Measurements from ENCODE around the gene RPS6KB2. TPM values are rescaled to one million over a fixed set of nuclear protein-coding genes. Genes with fewer than 3 reads are reported as not detected.

Gene RPS6KB2
- total and polyA plus RNA-seq, 9 of the 15 experiments (the other 6 are each of a cell fraction or from before 2014, with no cell fraction given): 0.42 to 122 (median 82.6) TPM

DNA sequence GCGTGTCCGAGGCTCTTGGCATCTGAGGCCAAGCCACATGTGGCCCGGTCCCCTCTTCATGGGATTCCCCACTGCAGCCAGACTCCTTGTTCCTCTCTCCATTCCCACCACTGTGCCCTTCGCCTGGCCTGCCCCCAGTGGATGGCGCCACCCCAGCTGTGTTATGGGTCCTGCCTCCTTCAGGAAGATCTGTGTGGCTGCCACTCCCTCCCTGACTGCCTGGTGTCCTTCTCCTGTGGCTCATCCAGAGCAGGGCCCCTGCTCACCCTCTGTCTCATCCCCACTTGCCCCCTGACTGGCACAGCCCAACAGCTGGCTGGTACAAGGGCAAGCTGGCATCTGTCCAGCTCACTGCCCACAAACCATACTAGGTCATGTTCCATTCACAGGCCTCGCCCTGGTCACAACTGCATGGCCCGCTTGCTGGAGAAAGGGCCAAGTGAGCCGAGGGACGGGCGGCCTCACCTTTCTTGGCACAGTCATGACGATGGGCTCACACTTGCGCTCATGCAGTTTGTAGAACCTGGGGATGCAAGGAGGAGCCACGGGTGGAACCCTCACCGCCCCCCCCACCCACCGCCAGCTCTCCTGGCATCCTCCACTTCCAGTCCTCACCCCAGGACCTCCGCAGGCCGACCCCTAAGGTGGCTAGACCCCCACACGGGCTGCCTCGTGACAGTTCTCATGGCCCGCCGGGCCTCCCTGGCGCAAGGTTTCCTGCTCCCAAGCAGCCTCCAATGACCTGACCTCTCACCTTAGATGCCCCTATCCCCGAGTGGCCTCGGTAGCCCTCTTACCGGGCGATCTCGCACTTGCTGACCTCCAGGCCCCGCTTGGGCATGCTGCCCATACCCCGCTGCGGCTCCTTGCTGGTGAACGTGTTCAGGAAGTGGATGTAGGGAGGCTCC, 11.3 kb downstream of the RPS6KB2 start (continued):
- TF ChIP-seq, protein P1, sequence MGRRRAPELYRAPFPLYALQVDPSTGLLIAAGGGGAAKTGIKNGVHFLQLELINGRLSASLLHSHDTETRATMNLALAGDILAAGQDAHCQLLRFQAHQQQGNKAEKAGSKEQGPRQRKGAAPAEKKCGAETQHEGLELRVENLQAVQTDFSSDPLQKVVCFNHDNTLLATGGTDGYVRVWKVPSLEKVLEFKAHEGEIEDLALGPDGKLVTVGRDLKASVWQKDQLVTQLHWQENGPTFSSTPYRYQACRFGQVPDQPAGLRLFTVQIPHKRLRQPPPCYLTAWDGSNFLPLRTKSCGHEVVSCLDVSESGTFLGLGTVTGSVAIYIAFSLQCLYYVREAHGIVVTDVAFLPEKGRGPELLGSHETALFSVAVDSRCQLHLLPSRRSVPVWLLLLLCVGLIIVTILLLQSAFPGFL (CRISPR knock-in tag; IDR thresholded peaks at IDR 0.05): no peak
- TF ChIP-seq, protein P2, sequence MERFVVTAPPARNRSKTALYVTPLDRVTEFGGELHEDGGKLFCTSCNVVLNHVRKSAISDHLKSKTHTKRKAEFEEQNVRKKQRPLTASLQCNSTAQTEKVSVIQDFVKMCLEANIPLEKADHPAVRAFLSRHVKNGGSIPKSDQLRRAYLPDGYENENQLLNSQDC (CRISPR knock-in tag; IDR thresholded peaks at IDR 0.05): no peak
- TF ChIP-seq, protein P3, sequence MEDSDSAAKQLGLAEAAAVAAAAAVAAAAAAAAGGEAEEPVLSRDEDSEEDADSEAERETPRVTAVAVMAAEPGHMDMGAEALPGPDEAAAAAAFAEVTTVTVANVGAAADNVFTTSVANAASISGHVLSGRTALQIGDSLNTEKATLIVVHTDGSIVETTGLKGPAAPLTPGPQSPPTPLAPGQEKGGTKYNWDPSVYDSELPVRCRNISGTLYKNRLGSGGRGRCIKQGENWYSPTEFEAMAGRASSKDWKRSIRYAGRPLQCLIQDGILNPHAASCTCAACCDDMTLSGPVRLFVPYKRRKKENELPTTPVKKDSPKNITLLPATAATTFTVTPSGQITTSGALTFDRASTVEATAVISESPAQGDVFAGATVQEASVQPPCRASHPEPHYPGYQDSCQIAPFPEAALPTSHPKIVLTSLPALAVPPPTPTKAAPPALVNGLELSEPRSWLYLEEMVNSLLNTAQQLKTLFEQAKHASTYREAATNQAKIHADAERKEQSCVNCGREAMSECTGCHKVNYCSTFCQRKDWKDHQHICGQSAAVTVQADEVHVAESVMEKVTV (CRISPR knock-in tag; IDR thresholded peaks at IDR 0.05): no peak
- TF ChIP-seq RBFOX2 (IDR thresholded peaks at IDR 0.05; ENCODE audit: low read depth, low read length) (0 out of 2 replicates have a peak, but pooled peaks have one; percentile 53), POLR2A (conservative IDR thresholded peaks at IDR 0.05) (peak; percentile 15; the same call in 1 of the 2 replicates), NFIC (IDR thresholded peaks at IDR 0.05) (peak; percentile 78), POLR2G (IDR thresholded peaks at IDR 0.05; ENCODE audit: low read depth, low read length) (peak; percentile 60), CAMTA2 (CRISPR knock-in tag; conservative IDR thresholded peaks at IDR 0.05) (no peak), ARID2 (IDR thresholded peaks at IDR 0.05) (no peak)
- TF ChIP-seq, protein P4, sequence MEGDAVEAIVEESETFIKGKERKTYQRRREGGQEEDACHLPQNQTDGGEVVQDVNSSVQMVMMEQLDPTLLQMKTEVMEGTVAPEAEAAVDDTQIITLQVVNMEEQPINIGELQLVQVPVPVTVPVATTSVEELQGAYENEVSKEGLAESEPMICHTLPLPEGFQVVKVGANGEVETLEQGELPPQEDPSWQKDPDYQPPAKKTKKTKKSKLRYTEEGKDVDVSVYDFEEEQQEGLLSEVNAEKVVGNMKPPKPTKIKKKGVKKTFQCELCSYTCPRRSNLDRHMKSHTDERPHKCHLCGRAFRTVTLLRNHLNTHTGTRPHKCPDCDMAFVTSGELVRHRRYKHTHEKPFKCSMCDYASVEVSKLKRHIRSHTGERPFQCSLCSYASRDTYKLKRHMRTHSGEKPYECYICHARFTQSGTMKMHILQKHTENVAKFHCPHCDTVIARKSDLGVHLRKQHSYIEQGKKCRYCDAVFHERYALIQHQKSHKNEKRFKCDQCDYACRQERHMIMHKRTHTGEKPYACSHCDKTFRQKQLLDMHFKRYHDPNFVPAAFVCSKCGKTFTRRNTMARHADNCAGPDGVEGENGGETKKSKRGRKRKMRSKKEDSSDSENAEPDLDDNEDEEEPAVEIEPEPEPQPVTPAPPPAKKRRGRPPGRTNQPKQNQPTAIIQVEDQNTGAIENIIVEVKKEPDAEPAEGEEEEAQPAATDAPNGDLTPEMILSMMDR (IDR thresholded peaks at IDR 0.05 in 2 of 3, conservative IDR thresholded peaks at IDR 0.05 in 1 of 3; ENCODE audit: insufficient read depth in 2 of 3, low read depth in 1 of 3, low read length in 3 of 3): peak in 2 of 3 experiments; percentile 39 to 43; a peak in 3 of 6 replicates

Measured in K562 (cell line).